ENCODE measurements around the gene TCF12.
"Not testable (repeated sequence)": the region's sequence is repeated elsewhere in the genome, so short reads cannot be mapped to it uniquely, and the experiment has no call there.

TCF12 gene

GRCh38 chr15:56916825-56917477 is 1.5 kb upstream of the TCF12 start:
- DNase-seq, result no peak

- no peak for DNase-seq
Observed at GRCh38 chr15:56917652-56918045, 795 bp upstream of the TCF12 start.

- DNase-seq, result peak; percentile 63
Observed at GRCh38 chr15:56919031-56919608, 676 bp downstream of the TCF12 start.

GRCh38 chr15:56919609-56920366 is 1.3 kb downstream of the TCF12 start:
- DNase-seq, result peak; percentile 4

GRCh38 chr15:56920367-56920627 is 1.9 kb downstream of the TCF12 start:
- no peak for DNase-seq

- DNase-seq, result no peak
Observed at GRCh38 chr15:56923174-56923591, 4.7 kb downstream of the TCF12 start.

GRCh38 chr15:56927816-56928215 is 9.4 kb downstream of the TCF12 start:
- DNase-seq, result no peak

GRCh38 chr15:56929399-56929798 is 11.0 kb downstream of the TCF12 start:
- DNase-seq, result no peak

- no peak for DNase-seq
Observed at GRCh38 chr15:56929933-56930332, 11.5 kb downstream of the TCF12 start.

- no peak for DNase-seq
Observed at GRCh38 chr15:56930669-56931313, 12.3 kb downstream of the TCF12 start.

- DNase-seq, result no peak
Observed at GRCh38 chr15:56931639-56932508, 13.4 kb downstream of the TCF12 start.

GRCh38 chr15:56932509-56932868 is 14.0 kb downstream of the TCF12 start:
- DNase-seq, result not testable (repeated sequence)

GRCh38 chr15:56933410-56933809 is 15.0 kb downstream of the TCF12 start:
- no peak for DNase-seq

- no peak for DNase-seq
Observed at GRCh38 chr15:56933811-56934210, 15.4 kb downstream of the TCF12 start.

GRCh38 chr15:56934269-56934668 is 15.8 kb downstream of the TCF12 start:
- DNase-seq, result no peak

GRCh38 chr15:56936929-56937328 is 18.5 kb downstream of the TCF12 start:
- no peak for DNase-seq

GRCh38 chr15:56939257-56939656 is 20.8 kb downstream of the TCF12 start:
- DNase-seq, result no peak

- DNase-seq, result no peak
Observed at GRCh38 chr15:56940388-56940787, 21.9 kb downstream of the TCF12 start.

GRCh38 chr15:56942118-56942517 is 23.7 kb downstream of the TCF12 start:
- DNase-seq, result no peak

- no peak for DNase-seq
Observed at GRCh38 chr15:56943403-56943802, 25.0 kb downstream of the TCF12 start.

- DNase-seq, result no peak
Observed at GRCh38 chr15:56944485-56944884, 26.0 kb downstream of the TCF12 start.

- no peak for DNase-seq
Observed at GRCh38 chr15:56946150-56946549, 27.7 kb downstream of the TCF12 start.

Measured in stimulated activated CD4-positive, alpha-beta T cell treated with anti-CD3 and anti-CD28 coated beads, Interleukin-4, amount 100 ng/mL, for 1 hour (primary cell).